ENCODE results near the gene SLC16A5.

SLC16A5 gene

GRCh38 chr17:75082683-75083082 is 5.1 kb upstream of the SLC16A5 start:
- in situ Hi-C loops (cut with MboI; ENCODE audit: low sequenced_read_pairs) = no loop called here

GRCh38 chr17:75084039-75084660 is 3.6 kb upstream of the SLC16A5 start:
- in situ Hi-C loops (cut with MboI; ENCODE audit: low sequenced_read_pairs) = no loop called here

GRCh38 chr17:75086496-75087181 is 1.1 kb upstream of the SLC16A5 start:
- in situ Hi-C loops (cut with MboI; ENCODE audit: low sequenced_read_pairs) = no loop called here

- in situ Hi-C loops (cut with MboI; ENCODE audit: low sequenced_read_pairs) = no loop called here
These were observed 584 bp upstream of the SLC16A5 start for GRCh38 chr17:75087182-75087557.

DNA sequence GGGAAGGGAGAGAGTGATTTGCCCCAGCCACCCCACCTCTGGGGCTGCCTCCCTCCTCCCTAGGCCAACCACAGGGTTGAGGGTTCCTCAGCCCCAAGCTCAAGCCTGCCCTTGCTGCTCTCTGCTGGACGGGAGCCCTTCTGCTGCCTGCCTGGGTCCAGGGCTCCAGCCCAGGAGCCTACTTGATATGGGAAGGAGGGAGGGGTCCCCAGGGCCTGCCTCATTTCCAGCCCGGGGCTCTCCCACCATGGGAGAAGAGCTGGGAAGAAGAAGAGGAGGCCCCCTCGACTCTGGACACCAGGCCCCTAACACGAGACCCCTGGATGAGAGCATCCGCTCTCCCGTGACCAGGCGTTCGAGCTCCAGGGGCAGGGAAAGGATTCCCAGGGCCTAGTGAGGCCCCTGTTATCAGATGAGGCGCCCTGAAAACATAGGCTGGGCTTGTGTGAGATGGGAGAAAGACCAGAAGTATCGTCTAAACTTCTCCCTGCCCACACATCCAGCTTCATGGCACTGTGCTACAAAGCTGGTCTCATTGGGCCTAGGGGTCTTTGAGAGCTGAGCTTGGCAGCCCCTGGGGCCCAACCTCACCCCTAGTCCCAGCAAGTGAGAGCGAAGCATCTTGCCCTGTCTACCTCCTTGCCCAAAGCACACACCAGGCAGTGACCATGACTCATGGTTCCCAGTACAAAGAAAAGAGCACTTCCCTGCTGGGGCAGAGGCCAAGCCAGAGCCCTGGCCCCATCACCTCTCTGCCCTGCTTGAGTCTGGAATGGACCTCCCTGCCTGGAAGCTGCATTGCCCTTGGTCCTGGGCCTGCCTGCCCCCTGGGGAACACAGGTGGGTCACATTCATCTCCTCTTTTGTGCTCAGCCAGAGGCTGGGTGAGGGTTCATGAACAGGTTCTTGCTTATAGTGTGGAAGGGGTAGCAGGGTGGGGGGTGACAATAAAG is 987 bp downstream of the SLC16A5 start:
- in situ Hi-C loops (cut with MboI; ENCODE audit: low sequenced_read_pairs) = no loop called here

- in situ Hi-C loops (cut with MboI; ENCODE audit: low sequenced_read_pairs) = no loop called here
These were observed 3.4 kb downstream of the SLC16A5 start for GRCh38 chr17:75090871-75091854.

GRCh38 chr17:75091855-75092327 is 4.1 kb downstream of the SLC16A5 start:
- in situ Hi-C loops (cut with MboI; ENCODE audit: low sequenced_read_pairs) = no loop called here

- in situ Hi-C loops (cut with MboI; ENCODE audit: low sequenced_read_pairs) = no loop called here
These were observed 5.9 kb downstream of the SLC16A5 start for GRCh38 chr17:75093548-75094158.

- in situ Hi-C loops (cut with MboI; ENCODE audit: low sequenced_read_pairs) = no loop called here
These were observed 7.2 kb downstream of the SLC16A5 start for GRCh38 chr17:75094871-75095399.

DNA sequence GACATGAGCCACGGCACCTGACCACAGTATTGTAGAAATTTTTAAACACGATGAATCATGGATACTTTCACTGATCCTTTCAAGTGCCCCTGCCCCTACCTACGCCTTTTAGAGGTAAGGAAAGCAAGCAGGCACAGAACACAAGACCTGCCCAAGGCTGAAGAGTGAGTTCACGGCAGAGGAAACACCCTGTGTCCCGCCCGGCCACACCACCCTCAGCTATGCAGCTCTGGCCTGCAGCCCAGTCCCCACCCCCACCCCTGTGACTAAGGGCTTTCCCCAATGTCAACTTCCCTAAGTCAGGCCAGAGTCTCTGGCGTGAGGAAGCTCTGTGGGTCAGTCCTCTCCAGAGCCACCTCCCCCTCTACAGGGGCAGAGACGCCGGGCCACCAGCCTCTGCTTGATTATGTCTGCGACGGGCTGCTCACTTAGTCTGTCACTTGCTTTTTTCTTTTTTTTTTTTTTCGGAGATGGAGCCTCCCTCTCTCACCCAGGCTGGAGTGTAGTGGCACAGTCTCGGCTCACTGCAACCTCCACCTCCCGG is 8.4 kb downstream of the SLC16A5 start:
- in situ Hi-C loops (cut with MboI; ENCODE audit: low sequenced_read_pairs) = no loop called here

GRCh38 chr17:75097865-75098264 is 10.1 kb downstream of the SLC16A5 start:
- in situ Hi-C loops (cut with MboI; ENCODE audit: low sequenced_read_pairs) = no loop called here

DNA sequence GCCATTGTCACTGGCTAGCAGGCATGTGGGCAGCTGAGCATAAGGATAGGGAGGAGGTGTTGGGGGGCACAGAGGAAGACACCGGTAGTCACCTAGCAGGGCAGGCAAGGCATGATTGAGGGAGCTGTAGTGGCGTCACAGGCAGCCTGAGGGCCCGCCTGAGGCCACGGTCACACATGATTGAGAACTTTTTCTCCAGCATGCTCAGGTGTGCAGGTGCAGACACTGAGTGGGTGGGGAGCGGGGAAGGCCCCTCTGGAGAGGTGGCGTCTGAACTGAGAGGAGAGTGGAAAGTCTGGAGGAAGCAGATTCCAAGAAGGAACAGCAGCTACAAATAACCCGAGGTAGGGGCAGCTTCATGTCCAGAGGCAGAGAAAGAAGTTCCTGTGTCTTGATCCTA is 11.1 kb downstream of the SLC16A5 start:
- in situ Hi-C loops (cut with MboI; ENCODE audit: low sequenced_read_pairs) = no loop called here

DNA sequence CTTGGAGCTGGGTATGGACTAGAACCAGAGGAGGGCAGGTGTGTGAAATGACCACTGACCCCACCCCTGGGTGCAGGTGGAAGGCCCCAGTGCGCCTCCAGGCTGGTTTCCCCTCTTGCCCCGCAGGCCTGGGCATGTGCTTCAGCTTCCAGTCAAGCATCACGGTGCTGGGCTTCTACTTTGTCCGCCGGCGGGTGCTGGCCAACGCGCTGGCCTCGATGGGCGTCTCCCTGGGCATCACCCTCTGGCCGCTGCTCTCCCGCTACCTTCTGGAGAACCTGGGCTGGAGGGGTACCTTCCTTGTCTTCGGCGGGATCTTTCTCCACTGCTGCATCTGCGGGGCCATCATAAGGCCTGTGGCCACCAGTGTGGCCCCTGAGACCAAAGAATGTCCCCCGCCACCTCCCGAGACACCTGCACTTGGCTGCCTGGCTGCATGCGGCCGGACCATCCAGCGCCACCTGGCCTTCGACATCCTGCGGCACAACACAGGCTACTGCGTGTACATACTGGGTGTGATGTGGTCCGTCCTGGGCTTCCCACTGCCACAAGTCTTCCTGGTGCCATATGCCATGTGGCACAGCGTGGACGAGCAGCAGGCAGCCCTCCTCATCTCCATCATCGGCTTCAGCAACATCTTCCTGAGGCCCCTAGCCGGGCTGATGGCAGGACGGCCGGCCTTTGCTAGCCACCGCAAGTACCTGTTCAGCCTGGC is 12.3 kb downstream of the SLC16A5 start:
- in situ Hi-C loops (cut with MboI; ENCODE audit: low sequenced_read_pairs) = loop anchor here (5.0 kb wide), 1 partner anchor 33 kb away; no protein-coding TSS in a partner anchor

DNA sequence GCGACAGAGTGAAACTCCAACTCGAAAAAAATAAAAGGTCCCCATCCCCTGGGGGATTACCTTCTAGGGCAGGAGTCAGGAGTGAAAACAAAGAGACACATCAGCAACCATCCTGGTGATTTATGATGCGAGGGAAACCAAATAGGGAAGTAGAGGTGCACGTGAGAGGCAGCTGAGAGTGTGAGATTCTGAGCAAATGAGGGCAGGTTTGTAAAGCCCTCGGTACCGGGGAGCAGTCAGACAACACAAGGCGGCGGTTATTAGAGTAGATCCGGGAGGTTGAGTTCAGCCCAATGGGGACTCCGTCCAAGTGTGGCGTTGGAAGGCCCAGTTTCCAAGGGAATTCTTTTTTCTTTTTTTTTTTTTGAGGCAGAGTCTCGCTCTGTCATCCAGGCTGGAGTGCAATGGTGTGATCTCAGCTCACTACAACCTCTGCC is 14.6 kb downstream of the SLC16A5 start:
- in situ Hi-C loops (cut with MboI; ENCODE audit: low sequenced_read_pairs) = loop anchor here (5.0 kb wide), 1 partner anchor 35 kb away; no protein-coding TSS in a partner anchor

DNA sequence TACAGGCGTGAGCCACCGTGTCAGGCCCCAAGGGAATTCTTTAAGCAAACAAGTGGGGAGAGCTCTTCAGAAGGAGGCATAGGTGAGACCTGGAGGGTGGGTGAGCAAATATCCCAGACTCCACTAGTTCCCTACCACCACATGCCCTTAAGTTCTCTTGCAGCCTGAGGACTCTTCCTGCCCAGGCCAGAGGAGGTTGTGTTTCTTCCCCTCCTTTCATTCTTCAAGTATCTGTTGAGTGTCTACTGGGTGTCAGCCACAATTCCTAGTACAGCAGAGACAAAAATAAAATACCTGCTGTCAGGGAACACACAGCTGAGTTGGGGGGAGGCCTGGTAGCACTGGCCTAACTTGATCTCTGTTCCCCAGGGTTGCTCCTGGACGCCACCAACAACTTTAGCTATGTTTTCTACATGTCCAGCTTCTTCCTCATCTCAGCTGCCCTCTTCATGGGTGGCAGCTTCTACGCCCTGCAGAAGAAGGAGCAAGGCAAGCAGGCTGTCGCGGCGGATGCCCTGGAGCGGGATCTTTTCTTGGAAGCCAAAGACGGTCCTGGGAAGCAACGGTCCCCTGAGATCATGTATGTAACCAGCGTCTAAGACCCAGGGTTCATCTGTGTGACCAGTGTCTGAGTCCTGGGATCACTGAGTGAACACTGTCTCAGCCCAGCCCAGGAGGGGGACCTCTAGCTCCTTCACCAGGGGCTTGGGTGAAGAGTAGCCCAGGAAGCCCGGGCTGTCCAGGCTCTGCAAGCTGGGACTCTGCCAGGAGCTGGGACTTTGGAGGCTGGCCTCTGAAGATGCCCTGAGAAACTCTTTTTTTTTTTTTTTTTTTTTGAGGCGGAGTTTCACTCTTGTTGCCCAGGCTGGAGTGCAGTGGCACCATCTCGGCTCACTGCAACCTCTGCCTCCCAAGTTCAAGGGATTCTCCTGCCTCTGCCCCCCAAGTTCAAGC is 16.1 kb downstream of the SLC16A5 start:
- in situ Hi-C loops (cut with MboI; ENCODE audit: low sequenced_read_pairs) = loop anchor here (5.0 kb wide), 1 partner anchor 37 kb away; no protein-coding TSS in a partner anchor

DNA sequence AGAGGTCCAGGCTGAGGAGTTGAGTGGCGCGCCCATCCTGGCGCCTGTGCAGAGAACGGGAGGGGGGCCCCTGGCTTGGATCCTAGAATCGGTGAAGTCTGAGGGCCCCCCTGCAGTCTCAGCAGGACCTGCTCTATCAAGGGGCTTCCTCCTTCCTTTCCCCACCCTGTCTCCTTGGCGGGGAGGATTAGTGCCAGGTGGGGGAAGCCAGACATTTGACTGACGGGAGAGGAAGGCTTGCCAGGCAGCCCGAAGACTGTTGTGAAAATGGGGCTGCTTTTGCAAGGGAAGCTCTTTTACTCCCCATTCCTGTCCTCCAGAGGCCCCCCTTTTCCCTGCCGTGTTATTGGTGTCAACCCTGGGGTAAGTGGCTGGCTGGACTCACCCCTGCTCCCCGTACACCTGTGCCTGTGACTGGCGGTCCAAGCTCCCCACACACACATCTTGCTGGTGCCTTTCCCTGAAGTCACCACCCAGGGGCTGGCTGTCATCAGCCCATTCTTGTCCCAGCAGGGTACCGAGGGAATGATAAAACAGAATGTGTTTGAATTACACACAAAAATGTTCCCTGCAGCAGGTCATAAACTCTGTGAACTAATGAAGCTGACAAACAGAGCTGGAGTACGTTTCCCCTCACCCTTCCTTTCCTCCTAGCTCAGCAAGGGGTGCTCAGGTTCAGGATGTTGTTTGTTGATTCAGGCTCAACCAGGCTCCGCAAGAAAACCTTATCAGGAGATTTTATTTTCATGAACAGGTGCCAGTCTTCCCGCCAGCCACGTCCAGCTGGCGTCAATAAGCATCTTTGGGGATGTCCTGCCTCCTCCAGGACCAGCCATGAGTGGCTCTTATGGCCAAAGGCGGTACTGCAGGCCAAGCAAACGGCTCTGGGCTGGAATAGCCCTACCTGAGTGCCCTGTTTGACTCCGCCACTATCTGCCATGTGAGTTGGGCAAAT is 17.6 kb downstream of the SLC16A5 start:
- in situ Hi-C loops (cut with MboI; ENCODE audit: low sequenced_read_pairs) = no loop called here

Data from HL-60/S4 (cell line).